SK-N-SH (cell line): ENCODE data around the gene OSBPL9. TPM values are rescaled to one million over a fixed set of nuclear protein-coding genes. Genes with fewer than 3 reads are reported as not detected.

Source experiments
- CTCF ChIA-PET: fragments of 300-600, 350-600 bp; formaldehyde crosslinking; extraction: SDS; loops from one replicate; lab custom pipeline; 2021; lab: Yijun Ruan, JAX
- POLR2A ChIA-PET: fragments of 350-600 bp; sonication (Branson Sonifier 250); formaldehyde crosslinking; extraction: SDS; loops from one replicate; lab custom pipeline; 2020; ENCODE audit warnings: antibody characterized with exemption, inconsistent platforms; lab: Yijun Ruan, JAX
- DNase-seq: peaks from one replicate; pipeline ENCODE4 v3.0.0; 2012
- H2AFZ ChIP-seq: fragments of 200-600 bp; sonication (generic); 2 replicates; pipeline ENCODE4 v1.8.1; 2016; ENCODE audit warnings: antibody characterized with exemption, mild to moderate bottlenecking, low read depth
- H3F3A ChIP-seq: fragments of 200-600 bp; sonication (generic); replicated peaks from 2 replicates; pipeline ENCODE3; 2016; ENCODE audit warnings: antibody characterized with exemption, mild to moderate bottlenecking; ENCODE audit not compliant: insufficient read depth
- H3K27ac ChIP-seq, 2 experiments: fragments of 200-500 bp in 1 of 2; fragments of 200-600 bp in 1 of 2; sonication (Bioruptor generic) in 1 of 2; sonication (generic), shearing (Covaris generic) in 1 of 2; 2 replicates each; pipeline versions ENCODE4 v1.5.1 to v1.6.1; 2014 to 2016; ENCODE audit warnings: low read depth in 2 of 2, inconsistent platforms in 1 of 2, low read length in 1 of 2, mild to moderate bottlenecking in 1 of 2, mixed read lengths in 1 of 2
- H3K27me3 ChIP-seq: fragments of 200-600 bp; sonication (generic), shearing (Covaris generic); 2 replicates; pipeline ENCODE4 v1.6.1; 2016; ENCODE audit warnings: mixed run types; ENCODE audit not compliant: insufficient read depth
- H3K36me3 ChIP-seq, 2 experiments: fragments of 200-500 bp in 1 of 2; fragments of 200-600 bp in 1 of 2; sonication (Bioruptor generic) in 1 of 2; sonication (generic) in 1 of 2; replicated peaks in 1 of 2; 2 replicates each; pipeline versions ENCODE3 to v1.5.1; 2014 to 2016; ENCODE audit warnings: low read length in 1 of 2, mild to moderate bottlenecking in 1 of 2; ENCODE audit not compliant: insufficient read depth in 2 of 2, control insufficient read depth in 1 of 2
- H3K4me1 ChIP-seq, 2 experiments: fragments of 200-500 bp in 1 of 2; fragments of 200-600 bp in 1 of 2; sonication (Bioruptor generic) in 1 of 2; sonication (generic), shearing (Covaris generic) in 1 of 2; 2 replicates each; pipeline versions ENCODE4 v1.5.1 to v1.6.1; 2014 to 2016; ENCODE audit warnings: low read depth in 1 of 2, low read length in 1 of 2, mixed run types in 1 of 2; ENCODE audit not compliant: insufficient read depth in 2 of 2, control insufficient read depth in 1 of 2
- H3K4me2 ChIP-seq: fragments of 200-600 bp; sonication (generic), shearing (Covaris generic); 2 replicates; pipeline ENCODE4 v1.6.1; 2017; ENCODE audit warnings: mixed run types
- H3K4me3 ChIP-seq, 2 experiments: fragments of 200-500 bp in 1 of 2; fragments of 200-600 bp in 1 of 2; sonication (Bioruptor generic) in 1 of 2; sonication (generic), shearing (Covaris generic) in 1 of 2; 2 replicates each; pipeline versions ENCODE4 v1.5.1 to v1.8.1; 2014 to 2016; ENCODE audit warnings: low read depth in 2 of 2, inconsistent platforms in 1 of 2, low read length in 1 of 2, mild to moderate bottlenecking in 1 of 2, mixed read lengths in 1 of 2, moderate library complexity in 1 of 2
- H3K79me2 ChIP-seq: fragments of 200-600 bp; sonication (generic); 2 replicates; pipeline ENCODE4 v1.8.1; 2017; ENCODE audit warnings: mild to moderate bottlenecking; ENCODE audit not compliant: insufficient read depth
- H3K9ac ChIP-seq: fragments of 200-600 bp; sonication (generic); 2 replicates; pipeline ENCODE4 v1.6.1; 2017; ENCODE audit warnings: mixed run types
- H3K9me2 ChIP-seq: fragments of 200-600 bp; sonication (generic); 2 replicates; pipeline ENCODE4 v1.6.1; 2017; ENCODE audit warnings: mixed run types
- H3K9me3 ChIP-seq: fragments of 200-600 bp; sonication (generic); 2 replicates; pipeline ENCODE4 v1.6.1; 2017; ENCODE audit warnings: mixed run types, mild to moderate bottlenecking, moderate library complexity
- H4K20me1 ChIP-seq: fragments of 200-600 bp; sonication (generic); 2 replicates; pipeline ENCODE4 v1.6.1; 2017; ENCODE audit warnings: mild to moderate bottlenecking, mixed run types; ENCODE audit not compliant: insufficient read depth
- CTCF ChIP-seq: fragments of 200-600 bp; sonication (generic); IDR thresholded peaks from 2 replicates; pipeline ENCODE4 v1.6.1; 2017; ENCODE audit warnings: antibody characterized with exemption, mild to moderate bottlenecking, moderate library complexity
- ELF1 ChIP-seq: IDR thresholded peaks from 2 replicates; pipeline ENCODE4 v1.4.0; 2012
- EZH2phosphoT487 ChIP-seq: fragments of 200-600 bp; sonication (generic); IDR thresholded peaks from 2 replicates; pipeline ENCODE4 v1.6.1; 2017; ENCODE audit warnings: low read depth, mixed run types, mild to moderate bottlenecking, antibody characterized with exemption, moderate library complexity, borderline replicate concordance
- FOXM1 ChIP-seq: IDR thresholded peaks from 2 replicates; pipeline ENCODE4 v1.4.0; 2012; ENCODE audit warnings: low read depth, mild to moderate bottlenecking
- GABPA ChIP-seq: IDR thresholded peaks from 2 replicates; pipeline ENCODE4 v1.4.0; 2012; ENCODE audit warnings: low read depth, mild to moderate bottlenecking
- IRF3 ChIP-seq: fragments of 150-350 bp; IDR thresholded peaks from 2 replicates; pipeline ENCODE4 v1.6.1; 2016; ENCODE audit warnings: mild to moderate bottlenecking, low read depth, low read length
- JUND ChIP-seq: IDR thresholded peaks from 2 replicates; pipeline ENCODE4 v1.4.0; 2012
- MAX ChIP-seq: IDR thresholded peaks from 2 replicates; pipeline ENCODE4 v1.4.0; 2012; ENCODE audit warnings: low read depth
- MXI1 ChIP-seq: IDR thresholded peaks from 2 replicates; pipeline ENCODE4 v1.6.1; 2012; ENCODE audit warnings: mild to moderate bottlenecking, low read depth, low read length, improper control_type of control experiment
- NRF1 ChIP-seq: IDR thresholded peaks from 2 replicates; pipeline ENCODE4 v1.6.1; 2012; ENCODE audit warnings: low read depth, mild to moderate bottlenecking, low read length
- POLR2AphosphoS5 ChIP-seq: IDR thresholded peaks from 2 replicates; pipeline ENCODE4 v1.6.1; 2012; ENCODE audit warnings: low read depth, low read length
- RCOR1 ChIP-seq: fragments of 150-350 bp; IDR thresholded peaks from 2 replicates; pipeline ENCODE4 v1.6.1; 2017; ENCODE audit warnings: antibody characterized with exemption, low read length
- REST ChIP-seq: IDR thresholded peaks from 2 replicates; pipeline ENCODE4 v1.6.1; 2012; ENCODE audit warnings: mild to moderate bottlenecking, low read depth, low read length, moderate library complexity
- SMC3 ChIP-seq: IDR thresholded peaks from 2 replicates; pipeline ENCODE4 v1.6.1; 2012; ENCODE audit warnings: low read depth, low read length, improper control_type of control experiment
- TCF12 ChIP-seq: IDR thresholded peaks from 2 replicates; pipeline ENCODE4 v1.4.0; 2012
- USF1 ChIP-seq: IDR thresholded peaks from 2 replicates; pipeline ENCODE4 v1.4.0; 2012; ENCODE audit warnings: low read depth, borderline replicate concordance
- YY1 ChIP-seq: IDR thresholded peaks from 2 replicates; pipeline ENCODE4 v1.4.0; 2012; ENCODE audit warnings: low read depth, mild to moderate bottlenecking
- WGBS: methylation state at CpG from one replicate; pipeline ENCODE4 v1.1.6; 2017; ENCODE audit warnings: low lambda C conversion rate; 5-methylcytosine and 5-hydroxymethylcytosine counted together
- polyA plus RNA-seq, 3 experiments: library from polyadenylated mRNA; depleted of rRNA; stranded (reverse); fragments of >200 nt; gene quantifications; 2 replicates each; pipeline ENCODE4 v1.2.3, GENCODE V29; 2012

Gene OSBPL9
- polyA plus RNA-seq, 1 of the 3 experiments (the other 2 are of a cell fraction) = 43.9 TPM

- TF ChIP-seq EZH2phosphoT487 = no peak
Measured at GRCh38 chr1:51726051-51726450, 109.2 kb downstream of the OSBPL9 start (continued).

GRCh38 chr1:51726544-51727225 is 109.8 kb downstream of the OSBPL9 start:
- Histone ChIP-seq H3K79me2 (peaks cover 61% of the 10 kb centered on the region), H3K27ac (no peak overlapping the region), H3K9ac (no peak overlapping the region), H2AFZ (no peak overlapping the region), H3K4me3 (no peak overlapping the region), H3K36me3 (no peaks in the 10 kb centered on the region), H4K20me1 (peaks cover 10% of the 10 kb centered on the region), H3K4me1 (peaks cover 10 to 19% of the 10 kb centered on the region in 2 experiments; a peak in 3 of 4 replicates), H3K9me2 (no peaks in the 10 kb centered on the region), H3K27me3 (no peaks in the 10 kb centered on the region), H3F3A (peaks cover 8% of the 10 kb centered on the region), H3K9me3 (no peaks in the 10 kb centered on the region), H3K4me2 (no peak overlapping the region)
- DNase-seq = no peak
- WGBS = 91% methylated on average over 2 of the region's 2 CpGs
- ChIA-PET POLR2A (no interaction called here), CTCF (no interaction called here)
- TF ChIP-seq ELF1 (no peak), JUND (no peak), IRF3 (no peak)

GRCh38 chr1:51727366-51727765 is 110.5 kb downstream of the OSBPL9 start:
- Histone ChIP-seq H3K9me3 (no peaks in the 10 kb centered on the region), H3K36me3 (no peaks in the 10 kb centered on the region), H3F3A (peaks cover 8% of the 10 kb centered on the region), H3K27me3 (no peaks in the 10 kb centered on the region), H3K9me2 (no peaks in the 10 kb centered on the region), H3K4me3 (no peak overlapping the region), H3K9ac (no peak overlapping the region), H2AFZ (no peak overlapping the region), H3K4me1 (peaks cover 10 to 26% of the 10 kb centered on the region in 2 experiments; a peak in 3 of 4 replicates), H4K20me1 (peaks cover 10% of the 10 kb centered on the region), H3K27ac (no peak overlapping the region), H3K79me2 (peaks cover 67% of the 10 kb centered on the region), H3K4me2 (no peak overlapping the region)
- 87% methylated on average over 4 of the region's 4 CpGs for WGBS
- ChIA-PET CTCF (no interaction called here), POLR2A (no interaction called here)
- no peak for TF ChIP-seq REST
- TF ChIP-seq NRF1 = no peak
- no peak for TF ChIP-seq RCOR1
- TF ChIP-seq POLR2AphosphoS5 = no peak
- no peak for TF ChIP-seq CTCF
- no peak for TF ChIP-seq YY1
- TF ChIP-seq GABPA = no peak
- TF ChIP-seq EZH2phosphoT487 = no peak
- TF ChIP-seq TCF12 = no peak
- TF ChIP-seq MAX = no peak
- TF ChIP-seq FOXM1 = no peak
- TF ChIP-seq SMC3 = no peak
- no peak for TF ChIP-seq MXI1
- no peak for TF ChIP-seq USF1
- no peak for TF ChIP-seq IRF3
- DNase-seq = no peak
